Activated CD4-positive, CD25-positive, alpha-beta regulatory T cell treated with anti-CD3 and anti-CD28 coated beads, Interleukin-2, amount 50 U/mL, for 72 hours (primary cell): ENCODE data around the gene WDR62.
A peak's percentile ranks its signal among the peaks of the same experiment; 100 is the strongest.

Experiments used
- DNase-seq: peaks from one replicate; pipeline ENCODE4 v3.0.0; 2021

WDR62 gene

GRCh38 chr19:36054733-36055686 lies at the start of gene WDR62:
Gene WDR62, plus strand, starts transcription at chr19:36054897. Its CDS starts 75 bp downstream, at chr19:36054972.
- DNase-seq: peak; percentile 96

- no peak for DNase-seq
Measured at GRCh38 chr19:36006955-36007354, 47.7 kb upstream of the WDR62 start.

- no peak for DNase-seq
Measured at GRCh38 chr19:36008336-36008978, 46.2 kb upstream of the WDR62 start, which contains the start of gene SYNE4. Gene SYNE4, minus strand, starts transcription at chr19:36008813. Its CDS starts 132 bp downstream, at chr19:36008681.

GRCh38 chr19:36009220-36009619 lies 45.5 kb upstream of the WDR62 start:
- peak; percentile 61 for DNase-seq

GRCh38 chr19:36009633-36010379 lies 44.9 kb upstream of the WDR62 start:
- no peak for DNase-seq

- no peak for DNase-seq
Measured at GRCh38 chr19:36010402-36010801, 44.3 kb upstream of the WDR62 start.

GRCh38 chr19:36013280-36014011 lies 41.3 kb upstream of the WDR62 start:
- DNase-seq: no peak

GRCh38 chr19:36014012-36014924 lies 40.4 kb upstream of the WDR62 start, which contains the start of gene ALKBH6:
Gene ALKBH6, minus strand, starts transcription at chr19:36014213. Its CDS starts 816 bp downstream, at chr19:36013397.
- DNase-seq: peak; percentile 99

- no peak for DNase-seq
Measured at GRCh38 chr19:36019061-36019670, 35.5 kb upstream of the WDR62 start.

GRCh38 chr19:36023432-36023831 lies 31.3 kb upstream of the WDR62 start:
- DNase-seq: no peak

- DNase-seq: no peak
Measured at GRCh38 chr19:36025541-36025940, 29.2 kb upstream of the WDR62 start.

GRCh38 chr19:36026091-36026876 lies 28.4 kb upstream of the WDR62 start:
- no peak for DNase-seq

GRCh38 chr19:36027696-36028095 lies 27.0 kb upstream of the WDR62 start:
- DNase-seq: no peak

- DNase-seq: no peak
Measured at GRCh38 chr19:36028313-36029041, 26.2 kb upstream of the WDR62 start.

GRCh38 chr19:36030264-36031148 lies 24.2 kb upstream of the WDR62 start:
- no peak for DNase-seq

- no peak for DNase-seq
Measured at GRCh38 chr19:36031308-36031707, 23.4 kb upstream of the WDR62 start.

- peak; percentile 47 for DNase-seq
Measured at GRCh38 chr19:36032251-36033104, 22.2 kb upstream of the WDR62 start, which contains the start of gene CLIP3. Gene CLIP3, minus strand, starts transcription at chr19:36032873. Its CDS starts 516 bp downstream, at chr19:36032357.
